ENCODE measurements around the gene CPPED1. TPM values are rescaled to one million over a fixed set of nuclear protein-coding genes. Genes with fewer than 3 reads are reported as not detected.
"Not testable (repeated sequence)": the region's sequence is repeated elsewhere in the genome, so short reads cannot be mapped to it uniquely, and the experiment has no call there.

Gene CPPED1
- total and polyA plus RNA-seq, 2 of the 4 experiments (the other 2 are of a cell fraction), result 5.1 to 6.5 TPM

- H3K36me3 ChIP-seq (ENCODE audit: control insufficient read depth, insufficient read depth, low read length), result no peaks in the 10 kb centered on the region
- CTCF ChIA-PET, result no interaction called here
- no peak overlapping the region for H3K4me2 ChIP-seq (ENCODE audit: low read depth, low read length)
- no peak for ATAC-seq (ENCODE audit: low read depth)
- 0 out of 2 replicates have a peak, but pooled peaks cover 2% of the 10 kb centered on the region for H3K4me1 ChIP-seq (ENCODE audit: control insufficient read depth, insufficient read depth, low read length)
- in situ Hi-C loops (cut with MboI; ENCODE audit: low sequenced_read_pairs), result no loop called here
- H2BK20ac ChIP-seq (ENCODE audit: low read depth, low read length), result no peak overlapping the region
- H2BK5ac ChIP-seq (ENCODE audit: low read depth, low read length, poor library complexity, severe bottlenecking), result no peak overlapping the region
- H2BK120ac ChIP-seq (ENCODE audit: low read depth, low read length), result no peak overlapping the region
- H3K4ac ChIP-seq (ENCODE audit: low read depth, low read length), result no peak overlapping the region
- no peaks in the 10 kb centered on the region for H4K20me1 ChIP-seq (ENCODE audit: insufficient read depth, low read length)
- no peak overlapping the region for H3K9ac ChIP-seq (ENCODE audit: low read depth, low read length)
- H3K79me1 ChIP-seq (ENCODE audit: low read depth in 1 of 2, low read length in 2 of 2), result no peaks in the 10 kb centered on the region
- no peak overlapping the region for H3K56ac ChIP-seq (ENCODE audit: extremely low read depth, insufficient read depth, low read length)
- no peak overlapping the region for H2BK15ac ChIP-seq (ENCODE audit: low read depth, low read length)
- no peak overlapping the region for H3K14ac ChIP-seq (replicated peaks; ENCODE audit: low read depth, low read length)
- no peaks in the 10 kb centered on the region for H3K27me3 ChIP-seq (ENCODE audit: control insufficient read depth, insufficient read depth, low read length)
- H4K91ac ChIP-seq (ENCODE audit: insufficient read depth, low read depth, low read length), result no peak overlapping the region
- BruUV-seq (replicated peaks), result no TSS peak
- dilution Hi-C loops (cut with HindIII; ENCODE audit: low sequenced_read_pairs, unreplicated experiment), result no loop called here
- no peaks in the 10 kb centered on the region for H3K9me3 ChIP-seq (ENCODE audit: control insufficient read depth, insufficient read depth, low read length)
- POLR2A ChIA-PET (ENCODE audit: unreplicated experiment), result no interaction called here
- H2AK5ac ChIP-seq (ENCODE audit: low read depth, low read length), result no peak overlapping the region
- TF ChIP-seq, protein P1, sequence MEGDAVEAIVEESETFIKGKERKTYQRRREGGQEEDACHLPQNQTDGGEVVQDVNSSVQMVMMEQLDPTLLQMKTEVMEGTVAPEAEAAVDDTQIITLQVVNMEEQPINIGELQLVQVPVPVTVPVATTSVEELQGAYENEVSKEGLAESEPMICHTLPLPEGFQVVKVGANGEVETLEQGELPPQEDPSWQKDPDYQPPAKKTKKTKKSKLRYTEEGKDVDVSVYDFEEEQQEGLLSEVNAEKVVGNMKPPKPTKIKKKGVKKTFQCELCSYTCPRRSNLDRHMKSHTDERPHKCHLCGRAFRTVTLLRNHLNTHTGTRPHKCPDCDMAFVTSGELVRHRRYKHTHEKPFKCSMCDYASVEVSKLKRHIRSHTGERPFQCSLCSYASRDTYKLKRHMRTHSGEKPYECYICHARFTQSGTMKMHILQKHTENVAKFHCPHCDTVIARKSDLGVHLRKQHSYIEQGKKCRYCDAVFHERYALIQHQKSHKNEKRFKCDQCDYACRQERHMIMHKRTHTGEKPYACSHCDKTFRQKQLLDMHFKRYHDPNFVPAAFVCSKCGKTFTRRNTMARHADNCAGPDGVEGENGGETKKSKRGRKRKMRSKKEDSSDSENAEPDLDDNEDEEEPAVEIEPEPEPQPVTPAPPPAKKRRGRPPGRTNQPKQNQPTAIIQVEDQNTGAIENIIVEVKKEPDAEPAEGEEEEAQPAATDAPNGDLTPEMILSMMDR (conservative IDR thresholded peaks at IDR 0.05; ENCODE audit: low read depth, low read length), result no peak
- H3K23ac ChIP-seq (ENCODE audit: low read depth, low read length), result no peak overlapping the region
- H3K9me1 ChIP-seq (ENCODE audit: insufficient read depth, low read length), result no peaks in the 10 kb centered on the region
- WGBS, 2 experiments (ENCODE audit: extremely low coverage in 2 of 2, insufficient read length in 1 of 2), result 89% methylated on average over 5 of the region's 5 CpGs; no CpG with 5 or more reads in 1 of the 2 experiments
- H2AFZ ChIP-seq (replicated peaks; ENCODE audit: low read length, poor library complexity), result no peak overlapping the region
- no peak overlapping the region for H4K8ac ChIP-seq (ENCODE audit: low read depth in 2 of 2, low read length in 2 of 2)
- no peak for DNase-seq
- no peak overlapping the region for H3K4me3 ChIP-seq (ENCODE audit: insufficient read depth, low read depth, low read length)
- no peak overlapping the region for H2AK9ac ChIP-seq (replicated peaks; ENCODE audit: low read depth, low read length, poor library complexity)
- H3K27ac ChIP-seq (ENCODE audit: insufficient read depth, low read length), result no peak overlapping the region
- H4K5ac ChIP-seq (ENCODE audit: low read depth, low read length), result no peak overlapping the region
- intact Hi-C loops (cut with micrococcal nuclease), result no loop called here
- H3K18ac ChIP-seq (ENCODE audit: low read depth, low read length), result no peak overlapping the region
These were observed 36.8 kb downstream of the CPPED1 start for GRCh38 chr16:12766853-12767252.

- H3K4me3 ChIP-seq (ENCODE audit: insufficient read depth, low read depth, low read length); H3K36me3 ChIP-seq (ENCODE audit: control insufficient read depth, insufficient read depth, low read length); in situ Hi-C loops (cut with MboI; ENCODE audit: low sequenced_read_pairs); ATAC-seq (ENCODE audit: low read depth); H4K91ac ChIP-seq (ENCODE audit: insufficient read depth, low read depth, low read length); H3K9me3 ChIP-seq (ENCODE audit: control insufficient read depth, insufficient read depth, low read length); H2BK5ac ChIP-seq (ENCODE audit: low read depth, low read length, poor library complexity, severe bottlenecking); H3K23ac ChIP-seq (ENCODE audit: low read depth, low read length); H4K5ac ChIP-seq (ENCODE audit: low read depth, low read length); DNase-seq; H3K9me1 ChIP-seq (ENCODE audit: insufficient read depth, low read length); H3K9ac ChIP-seq (ENCODE audit: low read depth, low read length); H2BK20ac ChIP-seq (ENCODE audit: low read depth, low read length); H3K4me1 ChIP-seq (ENCODE audit: control insufficient read depth, insufficient read depth, low read length); H4K20me1 ChIP-seq (ENCODE audit: insufficient read depth, low read length); H4K8ac ChIP-seq (ENCODE audit: low read depth in 2 of 2, low read length in 2 of 2); H3K14ac ChIP-seq (replicated peaks; ENCODE audit: low read depth, low read length); H2AK9ac ChIP-seq (replicated peaks; ENCODE audit: low read depth, low read length, poor library complexity); H3K4ac ChIP-seq (ENCODE audit: low read depth, low read length); H3K79me1 ChIP-seq (ENCODE audit: low read depth in 1 of 2, low read length in 2 of 2); H3K56ac ChIP-seq (ENCODE audit: extremely low read depth, insufficient read depth, low read length); H2AFZ ChIP-seq (replicated peaks; ENCODE audit: low read length, poor library complexity); H3K27ac ChIP-seq (ENCODE audit: insufficient read depth, low read length); H3K4me2 ChIP-seq (ENCODE audit: low read depth, low read length); H2BK120ac ChIP-seq (ENCODE audit: low read depth, low read length); H2BK15ac ChIP-seq (ENCODE audit: low read depth, low read length); BruUV-seq (replicated peaks); H2AK5ac ChIP-seq (ENCODE audit: low read depth, low read length); H3K27me3 ChIP-seq (ENCODE audit: control insufficient read depth, insufficient read depth, low read length); dilution Hi-C loops (cut with HindIII; ENCODE audit: low sequenced_read_pairs, unreplicated experiment); intact Hi-C loops (cut with micrococcal nuclease); H3K18ac ChIP-seq (ENCODE audit: low read depth, low read length): not testable (repeated sequence)
- WGBS, 2 experiments (ENCODE audit: extremely low coverage in 2 of 2, insufficient read length in 1 of 2), result no CpG with 5 or more reads among the region's 3 CpGs
- POLR2A ChIA-PET (ENCODE audit: unreplicated experiment), result interaction anchor here (0.7 kb wide), 1 partner anchor 36 kb away, joined by 6 read pairs; no protein-coding TSS in a partner anchor
- CTCF ChIA-PET, result interaction anchor here (0.6 kb wide), 1 partner anchor 671 kb away, joined by 3 read pairs; no protein-coding TSS in a partner anchor
These were observed 37.5 kb downstream of the CPPED1 start for GRCh38 chr16:12766208-12766607.

Data from IMR-90 (cell line).